ENCODE data around the gene BMF. TPM values are rescaled to one million over a fixed set of nuclear protein-coding genes. Genes with fewer than 3 reads are reported as not detected.

The BMF gene
- total and polyA plus RNA-seq, 2 donors (not counting 3 experiments of a cell fraction or from before 2014, with no cell fraction given): 8.6 to 9.8 TPM

DNA sequence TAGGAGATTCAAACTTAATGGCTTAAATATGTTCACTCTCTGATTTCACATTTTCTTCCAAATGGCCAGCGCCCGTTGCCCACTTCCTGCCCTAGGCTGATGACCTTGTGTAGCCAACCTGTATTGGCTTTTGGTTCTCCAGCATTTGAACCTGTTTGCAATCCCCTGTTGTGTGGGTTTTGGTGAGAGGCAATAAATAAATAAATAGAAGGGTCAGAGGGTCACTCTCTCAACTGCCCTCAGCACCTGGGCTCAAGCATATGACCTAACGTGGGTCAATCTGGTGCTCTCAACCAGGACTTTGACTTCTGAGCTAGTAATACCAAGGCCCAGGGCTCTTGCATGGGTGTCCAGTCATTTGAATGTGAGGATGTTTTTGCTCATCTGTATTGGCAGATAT lies 67.9 kb downstream of the BMF start:
- dilution Hi-C loops (cut with MboI; ENCODE audit: extremely low pct_ligation_motif_present, low sequenced_read_pairs) (no loop called here), intact Hi-C loops (cut with micrococcal nuclease) (no loop called here)
- POLR2A ChIA-PET: interaction anchor here (0.6 kb wide), 1 partner anchor 105 kb away, joined by 3 read pairs; no protein-coding TSS in a partner anchor
- Histone ChIP-seq H3K4me3 (replicated peaks in 1 of 3; ENCODE audit: insufficient read depth in 1 of 3, low read depth in 1 of 3, low read length in 3 of 3) (no peak overlapping the region), H3K4me2 (ENCODE audit: insufficient read depth, low read length) (no peak overlapping the region), H3K9ac (replicated peaks; ENCODE audit: extremely low read depth, insufficient read depth, low read length) (no peak overlapping the region), H3K4me1 (ENCODE audit: control insufficient read depth, extremely low read depth, insufficient read depth, low read length) (peaks cover 20% of the 10 kb centered on the region), H3K27ac (ENCODE audit: insufficient read depth, low read depth, low read length) (no peak overlapping the region), H3K9me1 (replicated peaks; ENCODE audit: control insufficient read depth, extremely low read depth, insufficient read depth, low read length) (no peaks in the 10 kb centered on the region), H3K36me3 (ENCODE audit: control insufficient read depth in 2 of 2, extremely low read depth in 1 of 2, insufficient read depth in 2 of 2, low read length in 2 of 2) (peaks cover 0 to 8% of the 10 kb centered on the region in 2 experiments), H3K79me2 (ENCODE audit: control insufficient read depth, insufficient read depth, low read length) (peaks cover 20% of the 10 kb centered on the region), H3K27me3 (ENCODE audit: control insufficient read depth in 2 of 2, insufficient read depth in 2 of 2, low read length in 2 of 2) (no peaks in the 10 kb centered on the region), H4K20me1 (replicated peaks; ENCODE audit: control insufficient read depth, extremely low read depth, insufficient read depth, low read length) (no peaks in the 10 kb centered on the region), H3K9me3 (replicated peaks; ENCODE audit: control insufficient read depth, insufficient read depth, low read length) (no peaks in the 10 kb centered on the region), H2AFZ (ENCODE audit: low read depth, low read length) (no peak overlapping the region)
- DNase-seq (ENCODE audit: low read depth, low spot score) (no peak), FAIRE-seq (no peak)
- CTCF ChIA-PET: interaction anchor here (1.6 to 8.3 kb wide), 2 partner anchors 177 to 233 kb away, joined by 4 to 62 read pairs; no protein-coding TSS in a partner anchor
- TF ChIP-seq, protein P1, sequence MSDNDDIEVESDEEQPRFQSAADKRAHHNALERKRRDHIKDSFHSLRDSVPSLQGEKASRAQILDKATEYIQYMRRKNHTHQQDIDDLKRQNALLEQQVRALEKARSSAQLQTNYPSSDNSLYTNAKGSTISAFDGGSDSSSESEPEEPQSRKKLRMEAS (IDR thresholded peaks at IDR 0.05; ENCODE audit: insufficient read depth, insufficient read length): no peak
- no peak for TF ChIP-seq FOS (IDR thresholded peaks at IDR 0.05; ENCODE audit: borderline replicate concordance, insufficient read depth, low read length)
- no peak for TF ChIP-seq JUN (IDR thresholded peaks at IDR 0.05; ENCODE audit: borderline replicate concordance, insufficient read depth, insufficient read length, low read depth)
- TF ChIP-seq MYC (IDR thresholded peaks at IDR 0.05; ENCODE audit: low read depth, low read length): no peak
- no peak for TF ChIP-seq POLR2AphosphoS5 (IDR thresholded peaks at IDR 0.05; ENCODE audit: insufficient read depth, low read depth, low read length)
- TF ChIP-seq EZH2 (IDR thresholded peaks at IDR 0.05; ENCODE audit: borderline replicate concordance, low read depth, low read length, severe bottlenecking): no peak
- TF ChIP-seq, protein P2, sequence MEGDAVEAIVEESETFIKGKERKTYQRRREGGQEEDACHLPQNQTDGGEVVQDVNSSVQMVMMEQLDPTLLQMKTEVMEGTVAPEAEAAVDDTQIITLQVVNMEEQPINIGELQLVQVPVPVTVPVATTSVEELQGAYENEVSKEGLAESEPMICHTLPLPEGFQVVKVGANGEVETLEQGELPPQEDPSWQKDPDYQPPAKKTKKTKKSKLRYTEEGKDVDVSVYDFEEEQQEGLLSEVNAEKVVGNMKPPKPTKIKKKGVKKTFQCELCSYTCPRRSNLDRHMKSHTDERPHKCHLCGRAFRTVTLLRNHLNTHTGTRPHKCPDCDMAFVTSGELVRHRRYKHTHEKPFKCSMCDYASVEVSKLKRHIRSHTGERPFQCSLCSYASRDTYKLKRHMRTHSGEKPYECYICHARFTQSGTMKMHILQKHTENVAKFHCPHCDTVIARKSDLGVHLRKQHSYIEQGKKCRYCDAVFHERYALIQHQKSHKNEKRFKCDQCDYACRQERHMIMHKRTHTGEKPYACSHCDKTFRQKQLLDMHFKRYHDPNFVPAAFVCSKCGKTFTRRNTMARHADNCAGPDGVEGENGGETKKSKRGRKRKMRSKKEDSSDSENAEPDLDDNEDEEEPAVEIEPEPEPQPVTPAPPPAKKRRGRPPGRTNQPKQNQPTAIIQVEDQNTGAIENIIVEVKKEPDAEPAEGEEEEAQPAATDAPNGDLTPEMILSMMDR (IDR thresholded peaks at IDR 0.05; ENCODE audit: extremely low read depth in 1 of 2, insufficient read depth in 1 of 2, low read depth in 1 of 2, low read length in 2 of 2): no peak
- no peak for TF ChIP-seq POLR2A (IDR thresholded peaks at IDR 0.05; ENCODE audit: low read depth, low read length)
- TF ChIP-seq GATA2 (IDR thresholded peaks at IDR 0.05; ENCODE audit: insufficient read depth, insufficient read length, low read depth, low read length): no peak
- no TSS peak for BruUV-seq (replicated peaks)

Data from endothelial cell of umbilical vein (primary cell).